GM10248 (cell line): ENCODE measurements around the gene VIPR1.

ENCODE experiments used
- CTCF ChIA-PET: fragments of 300-600 bp; sonication (Branson Sonifier 250); formaldehyde crosslinking; extraction: SDS; loops from one replicate; lab custom pipeline; 2021; ENCODE audit warnings: antibody characterized with exemption; lab: Yijun Ruan, JAX
- POLR2A ChIA-PET: fragments of 350-650 bp; sonication (Branson Sonifier 250); formaldehyde crosslinking; extraction: SDS; loops from one replicate; lab custom pipeline; 2020; ENCODE audit warnings: antibody characterized with exemption; lab: Yijun Ruan, JAX
- DNase-seq: peaks from one replicate; pipeline ENCODE4 v3.0.0; 2012; ENCODE audit errors: extremely low spot score
- TF ChIP-seq, protein P1 (sequence below): IDR thresholded peaks from 2 replicates; pipeline ENCODE4 v1.5.1; 2012; ENCODE audit warnings: mild to moderate bottlenecking, low read depth; ENCODE audit errors: extremely low read depth, missing control alignments, control extremely low read depth

VIPR1 gene

DNA sequence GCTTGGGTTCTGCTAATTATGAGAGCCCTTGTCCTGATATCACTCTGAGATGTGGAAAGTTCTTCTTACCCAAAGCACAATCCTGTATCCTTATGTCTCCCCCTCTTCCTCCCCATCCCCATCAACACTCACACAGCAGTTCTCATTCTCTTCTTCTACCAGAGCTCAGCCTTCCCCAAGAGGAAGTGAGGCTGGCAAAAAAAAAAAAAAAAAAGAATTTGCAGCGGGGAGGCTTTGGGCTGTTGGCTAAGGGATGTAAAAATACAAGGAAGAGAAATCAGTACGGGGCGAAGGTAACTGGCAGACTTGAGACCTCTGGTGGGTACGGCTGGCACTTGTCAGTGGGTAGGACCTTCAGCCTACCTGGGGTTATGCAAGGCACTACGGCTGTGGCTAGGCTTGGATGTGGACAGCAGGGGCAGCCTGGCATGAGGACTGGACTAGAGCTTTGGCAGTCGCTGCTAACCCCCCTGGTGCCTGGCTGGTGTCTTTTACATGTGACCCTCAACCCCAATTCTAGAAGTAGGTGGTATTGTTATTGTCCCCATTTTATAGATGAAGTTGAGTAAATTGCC, 5.4 kb downstream of the VIPR1 start:
- POLR2A ChIA-PET, result no interaction called here
- DNase-seq, result no peak
- CTCF ChIA-PET, result no interaction called here
- TF ChIP-seq, protein P1, sequence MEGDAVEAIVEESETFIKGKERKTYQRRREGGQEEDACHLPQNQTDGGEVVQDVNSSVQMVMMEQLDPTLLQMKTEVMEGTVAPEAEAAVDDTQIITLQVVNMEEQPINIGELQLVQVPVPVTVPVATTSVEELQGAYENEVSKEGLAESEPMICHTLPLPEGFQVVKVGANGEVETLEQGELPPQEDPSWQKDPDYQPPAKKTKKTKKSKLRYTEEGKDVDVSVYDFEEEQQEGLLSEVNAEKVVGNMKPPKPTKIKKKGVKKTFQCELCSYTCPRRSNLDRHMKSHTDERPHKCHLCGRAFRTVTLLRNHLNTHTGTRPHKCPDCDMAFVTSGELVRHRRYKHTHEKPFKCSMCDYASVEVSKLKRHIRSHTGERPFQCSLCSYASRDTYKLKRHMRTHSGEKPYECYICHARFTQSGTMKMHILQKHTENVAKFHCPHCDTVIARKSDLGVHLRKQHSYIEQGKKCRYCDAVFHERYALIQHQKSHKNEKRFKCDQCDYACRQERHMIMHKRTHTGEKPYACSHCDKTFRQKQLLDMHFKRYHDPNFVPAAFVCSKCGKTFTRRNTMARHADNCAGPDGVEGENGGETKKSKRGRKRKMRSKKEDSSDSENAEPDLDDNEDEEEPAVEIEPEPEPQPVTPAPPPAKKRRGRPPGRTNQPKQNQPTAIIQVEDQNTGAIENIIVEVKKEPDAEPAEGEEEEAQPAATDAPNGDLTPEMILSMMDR, result no peak

DNA sequence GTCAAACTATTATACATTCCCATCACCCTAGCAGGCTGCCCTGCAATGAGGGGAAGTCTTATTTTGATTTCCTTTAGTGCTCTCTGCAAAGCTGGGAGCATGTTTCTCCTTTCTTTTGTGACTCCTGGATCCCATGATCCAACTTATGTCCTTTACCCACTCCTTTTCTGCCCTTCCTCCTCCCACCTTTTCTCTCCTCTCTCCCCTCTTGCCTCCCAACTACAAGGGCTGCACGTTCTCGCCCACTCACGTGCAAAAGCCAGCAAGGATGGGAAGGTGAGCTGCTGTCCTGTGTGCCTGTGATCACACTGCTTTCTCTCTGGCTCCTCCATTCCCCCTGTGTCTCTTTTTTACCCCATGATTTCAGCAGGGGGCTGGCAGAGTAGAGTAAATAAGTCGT, 6.1 kb downstream of the VIPR1 start:
- TF ChIP-seq, protein P1, result no peak
- ChIA-PET POLR2A (no interaction called here), CTCF (no interaction called here)

DNA sequence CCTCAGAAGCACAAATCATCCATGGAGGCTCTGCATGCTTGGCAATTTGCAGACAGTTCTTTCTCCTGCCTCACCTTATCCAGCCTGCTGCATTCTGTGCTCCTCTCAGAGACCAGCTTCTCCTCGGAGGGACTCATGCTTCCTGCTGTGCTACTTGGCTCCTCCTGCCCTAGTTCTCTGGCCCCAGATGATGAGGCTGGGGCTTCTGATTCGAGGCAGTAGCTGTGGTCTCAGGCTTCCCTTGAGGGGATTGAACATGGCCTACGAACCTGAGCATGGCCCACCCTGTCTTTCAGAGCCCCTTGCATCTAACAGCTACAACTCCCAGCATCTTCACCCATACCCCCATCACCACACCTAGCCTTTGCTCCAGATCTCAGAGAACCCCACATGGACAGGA, 6.7 kb downstream of the VIPR1 start:
- ChIA-PET POLR2A (no interaction called here), CTCF (interaction anchor here (0.7 kb wide), 2 partner anchors 26 to 28 kb away, joined by 3 read pairs; no protein-coding TSS in a partner anchor)
- DNase-seq, result no peak
- TF ChIP-seq, protein P1, result no peak

More for the DNA sequence above, 6.1 kb downstream of the VIPR1 start:
- no peak for DNase-seq

- DNase-seq, result no peak
- POLR2A ChIA-PET, result no interaction called here
- CTCF ChIA-PET, result interaction anchor here (1.0 to 1.3 kb wide), 2 partner anchors 8 to 263 kb away, joined by 3 read pairs; partner anchors contain the start of gene VIPR1
- TF ChIP-seq, protein P1, result no peak
Observed at GRCh38 chr3:42510325-42510724, 7.9 kb downstream of the VIPR1 start.

- TF ChIP-seq, protein P1, result no peak
- DNase-seq, result no peak
- POLR2A ChIA-PET, result no interaction called here
- CTCF ChIA-PET, result interaction anchor here (1.0 to 1.3 kb wide), 2 partner anchors 9 to 264 kb away, joined by 3 read pairs; partner anchors contain the start of gene VIPR1
Observed at GRCh38 chr3:42511201-42511600, 8.8 kb downstream of the VIPR1 start.

DNA sequence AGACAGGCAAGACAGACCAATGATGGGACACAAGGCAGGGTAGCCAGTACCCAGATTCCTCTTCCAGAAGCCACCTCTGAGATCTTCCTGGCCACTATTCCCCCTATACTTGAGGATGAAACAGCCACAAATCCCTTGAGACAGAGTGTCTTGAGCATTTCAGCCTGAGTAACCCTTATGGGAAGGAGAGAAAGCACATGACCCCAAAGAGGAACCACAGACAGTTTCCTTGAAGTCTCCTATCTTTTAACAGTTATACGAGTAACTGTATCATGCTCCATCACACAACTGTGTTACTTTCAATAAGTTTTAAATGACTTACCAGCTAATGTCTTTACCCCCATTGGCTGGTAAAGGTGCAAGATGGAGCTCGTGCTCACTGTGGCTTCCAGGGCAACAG, 9.3 kb downstream of the VIPR1 start:
- POLR2A ChIA-PET, result no interaction called here
- TF ChIP-seq, protein P1, result no peak
- DNase-seq, result no peak
- CTCF ChIA-PET, result no interaction called here
